SK-N-MC (cell line): ENCODE data around the gene OR10H3.
"Not testable (repeated sequence)": the region's sequence is repeated elsewhere in the genome, so short reads cannot be mapped to it uniquely, and the experiment has no call there.

Source experiments
- DNase-seq: peaks from one replicate; pipeline ENCODE4 v3.0.0-alpha.2; 2011; ENCODE audit warnings: low read depth, low spot score
- H3K27ac ChIP-seq: fragments of 200-600 bp; sonication (generic); 2 replicates; pipeline ENCODE4 v1.5.1; 2016; ENCODE audit warnings: mixed run types
- H3K36me3 ChIP-seq: fragments of 200-600 bp; sonication (generic); 2 replicates; pipeline ENCODE4 v1.6.1; 2017; ENCODE audit warnings: antibody characterized with exemption, low read length, mixed read lengths; ENCODE audit not compliant: insufficient read depth
- H3K4me3 ChIP-seq: fragments of 200-600 bp; sonication (generic); 2 replicates; pipeline ENCODE4 v1.5.1; 2016
- H3K9ac ChIP-seq: fragments of 200-600 bp; sonication (generic); 2 replicates; pipeline ENCODE4 v1.8.0; 2017; ENCODE audit warnings: mixed run types, mixed read lengths; ENCODE audit not compliant: insufficient read length
- H3K9me3 ChIP-seq: fragments of 200-600 bp; sonication (generic); 2 replicates; pipeline ENCODE4 v1.6.1; 2017; ENCODE audit warnings: low read depth, mild to moderate bottlenecking, antibody characterized with exemption, low read length, moderate library complexity, mixed read lengths
- EZH2 ChIP-seq: fragments of 200-600 bp; sonication (generic); IDR thresholded peaks from one replicate; pipeline ENCODE4 v1.6.1; 2017; ENCODE audit warnings: antibody characterized with exemption
- FOXP2 ChIP-seq: optimal IDR thresholded peaks from 2 replicates; pipeline ENCODE3; 2011; ENCODE audit warnings: mild to moderate bottlenecking, moderate library complexity; ENCODE audit not compliant: insufficient read depth; ENCODE audit errors: extremely low read length, control extremely low read depth
- POLR2AphosphoS5 ChIP-seq: IDR thresholded peaks from 2 replicates; pipeline ENCODE4 v1.6.1; 2012; ENCODE audit warnings: mild to moderate bottlenecking, low read depth, low read length, borderline replicate concordance

The OR10H3 gene

GRCh38 chr19:15775249-15775648, 37.5 kb downstream of the OR10H3 start:
- H3K9me3 ChIP-seq: no peaks in the 10 kb centered on the region
- TF ChIP-seq EZH2: no peak
- no peak for TF ChIP-seq FOXP2
- TF ChIP-seq POLR2AphosphoS5: no peak

GRCh38 chr19:15776264-15776663, 38.5 kb downstream of the OR10H3 start:
- TF ChIP-seq FOXP2 (no peak), EZH2 (no peak), POLR2AphosphoS5 (no peak)
- H3K36me3 ChIP-seq: no peaks in the 10 kb centered on the region

More at GRCh38 chr19:15775249-15775648, 37.5 kb downstream of the OR10H3 start:
- DNase-seq: no peak
- Histone ChIP-seq H3K4me3 (no peak overlapping the region), H3K36me3 (no peaks in the 10 kb centered on the region), H3K9ac (no peak overlapping the region), H3K27ac (no peak overlapping the region)

GRCh38 chr19:15776991-15777970, 39.5 kb downstream of the OR10H3 start:
- H3K9me3 ChIP-seq: no peaks in the 10 kb centered on the region
- TF ChIP-seq FOXP2: no peak
- no peak for TF ChIP-seq EZH2
- no peak for TF ChIP-seq POLR2AphosphoS5
- DNase-seq: no peak
- H3K36me3 ChIP-seq: no peaks in the 10 kb centered on the region
- H3K4me3 ChIP-seq: no peak overlapping the region
- no peak overlapping the region for H3K9ac ChIP-seq
- H3K27ac ChIP-seq: no peak overlapping the region

More at GRCh38 chr19:15776264-15776663, 38.5 kb downstream of the OR10H3 start:
- H3K9me3 ChIP-seq: no peaks in the 10 kb centered on the region
- no peak overlapping the region for H3K9ac ChIP-seq
- no peak overlapping the region for H3K4me3 ChIP-seq
- no peak overlapping the region for H3K27ac ChIP-seq
- no peak for DNase-seq

DNA sequence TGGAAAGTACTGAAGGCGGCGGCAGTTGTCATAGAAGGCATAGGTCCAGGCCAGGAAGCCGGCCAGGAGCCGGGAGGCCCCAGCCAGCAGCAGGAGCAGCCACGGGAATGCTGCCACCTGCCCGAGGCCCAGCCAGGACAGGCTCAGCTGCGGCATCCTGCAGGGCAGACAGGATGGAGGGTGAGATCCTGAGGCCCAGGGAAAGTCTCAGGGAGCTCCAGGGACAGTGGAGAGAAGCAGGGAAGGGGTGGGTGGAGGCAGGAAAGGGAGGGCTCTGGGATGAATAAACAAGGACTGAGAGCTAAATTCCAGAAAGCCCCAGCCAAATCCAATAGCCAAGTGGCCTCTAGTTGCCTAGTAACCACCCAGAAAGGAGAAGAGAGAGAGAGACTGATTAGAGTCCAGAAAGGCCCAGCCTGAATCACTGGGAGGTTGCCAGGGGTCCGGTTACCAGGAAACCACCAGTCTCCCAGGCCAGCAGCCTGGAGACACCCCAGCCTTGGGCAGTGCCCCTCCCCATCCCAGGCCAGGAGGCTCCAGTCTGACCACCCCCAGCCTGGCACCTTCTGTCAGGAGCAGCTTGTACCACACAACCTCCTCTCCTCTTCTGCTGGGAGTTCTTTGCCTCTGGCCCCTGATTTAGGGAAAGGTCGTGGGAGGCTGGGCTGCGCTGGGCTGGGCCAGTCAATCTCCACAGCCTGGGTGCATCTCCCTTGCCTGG, 42.1 kb downstream of the OR10H3 start:
- no peak overlapping the region for H3K27ac ChIP-seq
- TF ChIP-seq EZH2 (no peak), FOXP2 (no peak), POLR2AphosphoS5 (no peak)
- no peak overlapping the region for H3K9ac ChIP-seq
- no peaks in the 10 kb centered on the region for H3K36me3 ChIP-seq
- no peaks in the 10 kb centered on the region for H3K9me3 ChIP-seq
- DNase-seq: no peak
- no peak overlapping the region for H3K4me3 ChIP-seq

DNA sequence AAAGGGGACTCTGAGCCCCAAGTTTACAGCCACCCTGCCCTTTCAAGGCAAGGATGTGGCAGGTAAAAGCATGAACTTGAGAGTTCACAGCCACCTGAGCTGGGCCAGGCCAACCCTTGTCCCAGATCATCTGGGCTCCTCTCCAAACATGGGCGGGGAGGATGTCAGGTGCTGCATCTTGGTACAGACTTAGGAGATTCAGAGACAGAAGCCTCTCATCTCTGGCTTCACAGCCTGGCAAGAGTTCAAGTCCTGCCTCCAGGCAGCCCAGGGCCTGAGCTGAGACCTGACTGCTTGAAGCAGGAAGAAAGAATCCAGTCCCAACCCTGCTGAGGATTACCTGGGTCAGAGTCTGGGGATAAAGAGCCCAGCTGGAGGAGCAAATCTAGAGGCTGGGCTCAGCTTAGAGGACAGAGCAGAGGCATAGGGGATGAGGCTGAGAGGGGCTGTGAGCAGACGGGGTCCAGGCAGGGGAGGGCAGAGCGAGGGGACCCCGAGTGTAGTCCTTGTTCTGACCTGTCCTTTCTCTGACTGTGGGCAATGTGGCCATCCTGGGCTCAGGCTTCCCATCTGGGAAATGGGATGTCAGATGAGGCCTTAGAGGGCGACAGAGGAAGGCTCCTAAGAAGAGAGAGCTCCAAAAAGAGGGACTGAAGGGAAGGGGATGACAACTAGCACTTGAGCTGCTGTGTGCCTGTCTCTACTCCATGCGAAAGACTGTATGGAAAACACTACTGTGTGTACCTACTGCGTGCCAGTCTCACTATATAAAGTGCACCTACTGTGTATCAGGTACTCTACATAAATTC, 43.0 kb downstream of the OR10H3 start:
- no peaks in the 10 kb centered on the region for H3K9me3 ChIP-seq
- H3K9ac ChIP-seq: no peak overlapping the region
- no peak overlapping the region for H3K27ac ChIP-seq
- no peaks in the 10 kb centered on the region for H3K36me3 ChIP-seq
- TF ChIP-seq EZH2 (no peak), POLR2AphosphoS5 (no peak), FOXP2 (no peak)
- no peak overlapping the region for H3K4me3 ChIP-seq
- DNase-seq: no peak

GRCh38 chr19:15781661-15782060, 43.9 kb downstream of the OR10H3 start:
- no peak for DNase-seq
- Histone ChIP-seq H3K36me3 (no peaks in the 10 kb centered on the region), H3K9ac (no peak overlapping the region), H3K4me3 (no peak overlapping the region), H3K9me3 (no peaks in the 10 kb centered on the region), H3K27ac (no peak overlapping the region)
- TF ChIP-seq EZH2 (no peak), FOXP2 (no peak), POLR2AphosphoS5 (no peak)

DNA sequence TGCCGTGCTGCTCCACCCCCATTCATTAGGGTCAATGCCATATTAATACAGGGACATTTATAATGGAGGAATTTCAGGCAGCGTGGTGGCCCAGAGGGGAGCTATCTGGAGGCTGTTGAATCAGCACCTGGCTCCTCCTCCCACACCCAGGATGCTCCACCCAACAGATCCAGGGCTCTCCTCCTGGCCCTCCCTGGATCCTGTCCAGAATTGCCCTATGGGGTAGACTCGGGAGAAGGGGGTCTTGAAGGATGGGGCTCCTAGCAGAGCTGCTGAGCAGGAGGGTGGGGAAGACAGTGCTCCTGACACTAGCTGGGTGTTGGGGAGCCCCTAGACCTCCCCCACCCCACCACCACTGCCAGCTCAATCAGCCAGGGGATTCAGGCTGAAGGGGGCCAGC, 44.4 kb downstream of the OR10H3 start:
- no peaks in the 10 kb centered on the region for H3K9me3 ChIP-seq
- TF ChIP-seq EZH2 (no peak), POLR2AphosphoS5 (no peak), FOXP2 (no peak)

DNA sequence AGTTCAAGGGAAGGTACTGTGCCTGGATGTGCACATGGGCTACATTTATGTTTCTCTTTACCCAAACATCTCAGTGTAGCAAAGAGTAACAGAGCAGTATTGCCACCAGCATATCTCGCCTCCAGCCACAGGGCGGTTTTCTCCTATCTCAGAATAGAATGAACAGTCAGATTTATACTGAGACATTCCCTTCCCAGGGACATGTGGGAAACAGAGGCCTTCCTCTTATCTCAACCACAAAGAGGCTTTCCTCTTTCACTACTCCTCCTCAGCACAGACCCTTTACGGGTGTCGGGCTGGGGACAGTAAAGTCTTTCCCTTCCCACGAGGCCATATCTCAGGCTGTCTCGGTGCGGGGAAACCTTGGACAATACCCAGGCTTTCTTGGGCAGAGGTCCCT, 45.1 kb downstream of the OR10H3 start:
- not testable (repeated sequence) for H3K27ac ChIP-seq, H3K36me3 ChIP-seq, H3K4me3 ChIP-seq, H3K9ac ChIP-seq, DNase-seq, H3K9me3 ChIP-seq

More for the DNA sequence above, 44.4 kb downstream of the OR10H3 start:
- no peak overlapping the region for H3K4me3 ChIP-seq
- H3K36me3 ChIP-seq: no peaks in the 10 kb centered on the region
- no peak for DNase-seq
- H3K9ac ChIP-seq: no peak overlapping the region
- no peak overlapping the region for H3K27ac ChIP-seq
